ENCODE results near the gene RAVER2. TPM values are rescaled to one million over a fixed set of nuclear protein-coding genes. Genes with fewer than 3 reads are reported as not detected.

RAVER2 gene
- total RNA-seq, 1 experiment from 2014 or later, result 13.3 TPM

DNA sequence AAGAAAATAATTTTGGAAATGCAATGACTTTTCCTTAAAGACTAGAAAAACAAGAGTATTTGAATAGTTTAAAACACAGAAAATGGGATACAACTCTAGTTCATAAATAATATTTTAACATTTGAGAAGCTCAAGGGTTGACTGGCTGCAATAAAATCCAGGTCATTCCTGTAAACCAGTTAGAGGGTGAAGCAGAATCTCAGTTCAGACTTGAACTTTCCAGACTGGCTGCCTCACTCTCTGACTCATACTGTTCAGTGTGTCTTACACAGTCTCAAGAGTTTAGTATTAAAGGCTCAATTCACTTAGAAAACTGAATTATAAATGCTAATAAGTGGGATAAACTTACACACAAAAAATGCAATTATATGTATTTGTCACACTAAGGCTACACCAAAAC is 89.9 kb downstream of the RAVER2 start:
- Histone ChIP-seq H2BK20ac (ENCODE audit: low read depth, low read length, poor library complexity, severe bottlenecking) (no peak overlapping the region), H2BK5ac (ENCODE audit: insufficient read length, low read length) (no peak overlapping the region), H3K4ac (ENCODE audit: low read depth, low read length) (no peak overlapping the region), H3K4me1 (ENCODE audit: insufficient read depth, low read length) (no peaks in the 10 kb centered on the region), H3K4me2 (ENCODE audit: insufficient read depth, insufficient read length, low read length) (no peak overlapping the region), H3K79me2 (ENCODE audit: insufficient read depth, low read length) (no peaks in the 10 kb centered on the region), H3K79me1 (ENCODE audit: insufficient read depth, low read depth, low read length, poor library complexity, severe bottlenecking) (no peaks in the 10 kb centered on the region), H2AFZ (ENCODE audit: low read length) (no peak overlapping the region), H4K8ac (replicated peaks; ENCODE audit: insufficient read length, low read depth, low read length) (no peak overlapping the region), H3K9me3 (ENCODE audit: control insufficient read depth, low read depth, low read length) (no peaks in the 10 kb centered on the region), H3K27ac (ENCODE audit: insufficient read length, low read depth, low read length) (no peak overlapping the region), H3K9ac (ENCODE audit: extremely low read depth, insufficient read length, low read length) (no peak overlapping the region), H3K18ac (ENCODE audit: insufficient read length, low read depth, low read length) (no peak overlapping the region), H3K56ac (ENCODE audit: insufficient read length, low read depth, low read length) (no peak overlapping the region), H4K20me1 (ENCODE audit: control insufficient read depth, insufficient read depth, insufficient read length) (no peaks in the 10 kb centered on the region), H4K5ac (ENCODE audit: insufficient read length, low read depth, low read length) (no peak overlapping the region), H3K23ac (ENCODE audit: insufficient read length, low read depth, low read length) (no peak overlapping the region), H2BK12ac (ENCODE audit: insufficient read length, low read depth, low read length) (no peak overlapping the region), H2BK15ac (ENCODE audit: low read depth, low read length) (no peak overlapping the region), H3T11ph (ENCODE audit: low read length) (no peak overlapping the region), H4K91ac (ENCODE audit: insufficient read length, low read depth, low read length) (no peak overlapping the region), H3K27me3 (ENCODE audit: insufficient read depth, low read length) (no peaks in the 10 kb centered on the region), H3K14ac (ENCODE audit: insufficient read depth, low read length) (no peak overlapping the region), H3K23me2 (ENCODE audit: insufficient read length, low read depth, low read length, poor library complexity, severe bottlenecking) (no peaks in the 10 kb centered on the region), H2BK120ac (ENCODE audit: low read depth, low read length, poor library complexity, severe bottlenecking) (no peak overlapping the region), H2AK5ac (ENCODE audit: insufficient read length, low read length) (no peak overlapping the region)
- no peak for DNase-seq
- no peak overlapping the region for H3K4me3 Mint-ChIP-seq
- peaks cover 0 to under 1% of the 10 kb centered on the region in 2 experiments; a peak in 2 of 4 replicates for H3K4me1 Mint-ChIP-seq
- H3K27me3 Mint-ChIP-seq (ENCODE audit: low read depth), result no peaks in the 10 kb centered on the region
- no peak overlapping the region for H3K27ac Mint-ChIP-seq
- H3K36me3 Mint-ChIP-seq (ENCODE audit: insufficient read depth in 1 of 3, low read depth in 3 of 3), result peaks cover 4 to 25% (median 5%) of the 10 kb centered on the region in 3 experiments; a peak in 5 of 7 replicates
- H3K9me3 Mint-ChIP-seq, result no peaks in the 10 kb centered on the region
- TF ChIP-seq, protein P1, sequence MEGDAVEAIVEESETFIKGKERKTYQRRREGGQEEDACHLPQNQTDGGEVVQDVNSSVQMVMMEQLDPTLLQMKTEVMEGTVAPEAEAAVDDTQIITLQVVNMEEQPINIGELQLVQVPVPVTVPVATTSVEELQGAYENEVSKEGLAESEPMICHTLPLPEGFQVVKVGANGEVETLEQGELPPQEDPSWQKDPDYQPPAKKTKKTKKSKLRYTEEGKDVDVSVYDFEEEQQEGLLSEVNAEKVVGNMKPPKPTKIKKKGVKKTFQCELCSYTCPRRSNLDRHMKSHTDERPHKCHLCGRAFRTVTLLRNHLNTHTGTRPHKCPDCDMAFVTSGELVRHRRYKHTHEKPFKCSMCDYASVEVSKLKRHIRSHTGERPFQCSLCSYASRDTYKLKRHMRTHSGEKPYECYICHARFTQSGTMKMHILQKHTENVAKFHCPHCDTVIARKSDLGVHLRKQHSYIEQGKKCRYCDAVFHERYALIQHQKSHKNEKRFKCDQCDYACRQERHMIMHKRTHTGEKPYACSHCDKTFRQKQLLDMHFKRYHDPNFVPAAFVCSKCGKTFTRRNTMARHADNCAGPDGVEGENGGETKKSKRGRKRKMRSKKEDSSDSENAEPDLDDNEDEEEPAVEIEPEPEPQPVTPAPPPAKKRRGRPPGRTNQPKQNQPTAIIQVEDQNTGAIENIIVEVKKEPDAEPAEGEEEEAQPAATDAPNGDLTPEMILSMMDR (conservative IDR thresholded peaks at IDR 0.05), result no peak

Data from H9 (cell line).